ENCODE measurements around the gene ATP2B1. TPM values are rescaled to one million over a fixed set of nuclear protein-coding genes. Genes with fewer than 3 reads are reported as not detected.

The ATP2B1 gene
- total RNA-seq, 1 donor from 2014 or later = 48.9 TPM

GRCh38 chr12:89642959-89643358 lies 65.7 kb downstream of the ATP2B1 start:
- no peak for DNase-seq (ENCODE audit: low read depth)
- Histone ChIP-seq H3K4me2 (ENCODE audit: low read length) (no peak overlapping the region), H3K27ac (ENCODE audit: low read depth, low read length) (no peak overlapping the region), H3K4me3 (ENCODE audit: insufficient read depth, low read depth, low read length) (no peak overlapping the region), H3K9ac (ENCODE audit: low read length) (no peak overlapping the region), H3K79me2 (ENCODE audit: insufficient read depth, low read length) (peaks cover 18% of the 10 kb centered on the region), H2AFZ (ENCODE audit: low read depth, low read length) (no peak overlapping the region), H3K9me3 (ENCODE audit: insufficient read depth, low read depth, low read length) (no peaks in the 10 kb centered on the region), H4K20me1 (ENCODE audit: insufficient read depth, low read length) (peaks cover 17% of the 10 kb centered on the region), H3K27me3 (ENCODE audit: insufficient read depth, low read length) (no peaks in the 10 kb centered on the region), H3K36me3 (ENCODE audit: insufficient read depth, low read length) (peaks cover 2% of the 10 kb centered on the region), H3K4me1 (ENCODE audit: insufficient read depth, low read length) (no peaks in the 10 kb centered on the region)
- FAIRE-seq = no peak
- peaks cover 5% of the 10 kb centered on the region for H3K4me1 Mint-ChIP-seq (ENCODE audit: low read depth, unreplicated experiment)
- H3K27me3 Mint-ChIP-seq (ENCODE audit: low read depth, unreplicated experiment) = no peaks in the 10 kb centered on the region
- no peak for TF ChIP-seq CTCF (IDR thresholded peaks at IDR 0.05; ENCODE audit: insufficient read depth, low read depth, low read length)
- TF ChIP-seq EZH2 (IDR thresholded peaks at IDR 0.05; ENCODE audit: insufficient read depth, low read length) = no peak
- H3K27ac Mint-ChIP-seq (ENCODE audit: unreplicated experiment) = no peak overlapping the region
- no peaks in the 10 kb centered on the region for H3K9me3 Mint-ChIP-seq (ENCODE audit: unreplicated experiment)
- H3K36me3 Mint-ChIP-seq (ENCODE audit: low read depth, unreplicated experiment) = peaks cover 8% of the 10 kb centered on the region
- H3K4me3 Mint-ChIP-seq (ENCODE audit: unreplicated experiment) = no peak overlapping the region

GRCh38 chr12:89636776-89637160 lies 71.9 kb downstream of the ATP2B1 start:
- Histone ChIP-seq H3K27ac (ENCODE audit: low read depth, low read length) (peak overlapping the region; percentile 45), H3K79me2 (ENCODE audit: insufficient read depth, low read length) (no peaks in the 10 kb centered on the region), H4K20me1 (ENCODE audit: insufficient read depth, low read length) (no peaks in the 10 kb centered on the region), H3K4me2 (ENCODE audit: low read length) (peak overlapping the region; percentile 26), H3K4me1 (ENCODE audit: insufficient read depth, low read length) (peaks cover 6% of the 10 kb centered on the region), H3K9ac (ENCODE audit: low read length) (peak overlapping the region; percentile 6), H3K27me3 (ENCODE audit: insufficient read depth, low read length) (no peaks in the 10 kb centered on the region), H3K36me3 (ENCODE audit: insufficient read depth, low read length) (peaks cover 4% of the 10 kb centered on the region), H3K4me3 (ENCODE audit: insufficient read depth, low read depth, low read length) (no peak overlapping the region), H2AFZ (ENCODE audit: low read depth, low read length) (no peak overlapping the region), H3K9me3 (ENCODE audit: insufficient read depth, low read depth, low read length) (no peaks in the 10 kb centered on the region)
- Mint-ChIP-seq H3K9me3 (ENCODE audit: unreplicated experiment) (no peaks in the 10 kb centered on the region), H3K4me1 (ENCODE audit: low read depth, unreplicated experiment) (peaks cover 14% of the 10 kb centered on the region), H3K4me3 (ENCODE audit: unreplicated experiment) (no peak overlapping the region), H3K27ac (ENCODE audit: unreplicated experiment) (peak overlapping the region; percentile 13), H3K27me3 (ENCODE audit: low read depth, unreplicated experiment) (no peaks in the 10 kb centered on the region), H3K36me3 (ENCODE audit: low read depth, unreplicated experiment) (peaks cover 5% of the 10 kb centered on the region)
- DNase-seq (ENCODE audit: low read depth) (no peak), FAIRE-seq (no peak)
- TF ChIP-seq CTCF (IDR thresholded peaks at IDR 0.05; ENCODE audit: insufficient read depth, low read depth, low read length) (no peak), EZH2 (IDR thresholded peaks at IDR 0.05; ENCODE audit: insufficient read depth, low read length) (no peak)

- Histone ChIP-seq H4K20me1 (ENCODE audit: insufficient read depth, low read length) (no peaks in the 10 kb centered on the region), H2AFZ (ENCODE audit: low read depth, low read length) (no peak overlapping the region), H3K9ac (ENCODE audit: low read length) (peak overlapping the region; percentile 6), H3K9me3 (ENCODE audit: insufficient read depth, low read depth, low read length) (no peaks in the 10 kb centered on the region), H3K27ac (ENCODE audit: low read depth, low read length) (peak overlapping the region; percentile 45), H3K27me3 (ENCODE audit: insufficient read depth, low read length) (no peaks in the 10 kb centered on the region), H3K4me2 (ENCODE audit: low read length) (peak overlapping the region; percentile 26), H3K36me3 (ENCODE audit: insufficient read depth, low read length) (peaks cover 3% of the 10 kb centered on the region), H3K4me3 (ENCODE audit: insufficient read depth, low read depth, low read length) (no peak overlapping the region), H3K79me2 (ENCODE audit: insufficient read depth, low read length) (no peaks in the 10 kb centered on the region), H3K4me1 (ENCODE audit: insufficient read depth, low read length) (peaks cover 6% of the 10 kb centered on the region)
- H3K4me3 Mint-ChIP-seq (ENCODE audit: unreplicated experiment) = no peak overlapping the region
- H3K27me3 Mint-ChIP-seq (ENCODE audit: low read depth, unreplicated experiment) = no peaks in the 10 kb centered on the region
- peaks cover 5% of the 10 kb centered on the region for H3K36me3 Mint-ChIP-seq (ENCODE audit: low read depth, unreplicated experiment)
- no peaks in the 10 kb centered on the region for H3K9me3 Mint-ChIP-seq (ENCODE audit: unreplicated experiment)
- TF ChIP-seq EZH2 (IDR thresholded peaks at IDR 0.05; ENCODE audit: insufficient read depth, low read length) (no peak), CTCF (IDR thresholded peaks at IDR 0.05; ENCODE audit: insufficient read depth, low read depth, low read length) (no peak)
- peak overlapping the region; percentile 51 for H3K27ac Mint-ChIP-seq (ENCODE audit: unreplicated experiment)
- no peak for FAIRE-seq
- H3K4me1 Mint-ChIP-seq (ENCODE audit: low read depth, unreplicated experiment) = peaks cover 14% of the 10 kb centered on the region
- peak; percentile 62 for DNase-seq (ENCODE audit: low read depth)
Observed at GRCh38 chr12:89636052-89636775, 72.4 kb downstream of the ATP2B1 start.
